ENCODE data around the gene PRLHR.

The PRLHR gene

DNA sequence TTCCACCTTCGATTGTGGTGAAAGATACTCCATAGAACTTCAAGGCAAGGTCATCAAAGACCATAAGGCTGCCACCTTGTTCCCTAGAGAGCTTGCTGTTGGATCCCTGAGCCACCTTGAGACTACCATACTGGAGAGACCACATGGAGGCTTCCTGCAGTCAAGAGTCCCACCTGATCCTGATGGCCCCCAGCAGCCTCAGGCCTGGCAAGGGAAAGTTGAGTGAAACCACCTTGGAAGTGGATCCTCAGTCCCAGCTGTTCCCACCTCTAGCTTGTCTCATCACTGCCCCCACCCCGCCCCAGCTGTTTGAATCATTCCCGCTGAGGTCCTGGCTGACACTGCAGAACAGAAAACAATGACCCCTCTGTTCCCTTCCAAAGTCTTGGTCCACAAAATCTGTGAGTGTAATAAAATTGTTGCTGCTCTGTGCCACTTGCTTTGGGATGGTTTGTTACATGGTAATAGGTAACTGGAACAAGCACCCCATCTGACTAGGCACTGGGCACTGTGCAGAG is 32.0 kb downstream of the PRLHR start:
- DNase-seq (ENCODE audit: low read depth in 2 of 2): no peak

DNA sequence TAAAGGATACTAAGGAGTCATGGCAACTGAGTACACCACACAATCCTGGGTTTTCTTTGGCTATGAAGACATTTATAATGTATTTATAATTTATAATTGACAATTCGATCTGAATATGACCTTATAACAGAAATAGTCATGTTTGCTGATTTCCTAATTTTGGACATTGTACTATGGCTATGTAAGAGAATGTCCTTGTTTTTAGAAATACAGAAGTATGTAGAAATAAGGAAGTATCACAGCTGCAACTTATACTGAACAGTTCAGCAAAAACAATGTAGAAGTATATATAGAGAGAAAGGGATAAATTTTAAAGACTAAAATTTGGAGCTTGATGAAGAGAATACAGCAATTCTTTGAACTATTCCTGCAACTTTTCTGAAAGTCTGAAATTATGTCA is 32.6 kb downstream of the PRLHR start:
- no peak for DNase-seq (ENCODE audit: low read depth in 2 of 2)

DNA sequence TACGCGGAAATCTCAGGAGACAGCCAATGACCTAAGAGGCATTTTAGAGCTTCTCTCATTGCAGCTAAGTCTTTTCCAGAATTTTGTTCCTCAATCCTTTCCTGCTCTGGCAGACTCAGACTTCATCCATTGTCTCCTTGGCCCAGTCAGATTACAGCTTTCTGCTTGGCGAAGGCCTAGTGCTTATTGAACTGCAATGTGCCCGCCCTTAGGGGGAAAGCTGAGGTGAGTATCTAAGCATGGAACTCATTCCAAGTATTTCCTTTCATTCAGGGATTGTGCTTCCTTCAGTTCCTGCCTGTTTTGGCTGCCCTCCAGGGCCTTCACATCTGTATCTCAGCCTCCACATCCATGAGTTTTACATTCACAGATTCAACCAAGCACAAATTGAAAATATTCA is 37.5 kb downstream of the PRLHR start:
- DNase-seq (ENCODE audit: low read depth in 2 of 2): no peak

DNA sequence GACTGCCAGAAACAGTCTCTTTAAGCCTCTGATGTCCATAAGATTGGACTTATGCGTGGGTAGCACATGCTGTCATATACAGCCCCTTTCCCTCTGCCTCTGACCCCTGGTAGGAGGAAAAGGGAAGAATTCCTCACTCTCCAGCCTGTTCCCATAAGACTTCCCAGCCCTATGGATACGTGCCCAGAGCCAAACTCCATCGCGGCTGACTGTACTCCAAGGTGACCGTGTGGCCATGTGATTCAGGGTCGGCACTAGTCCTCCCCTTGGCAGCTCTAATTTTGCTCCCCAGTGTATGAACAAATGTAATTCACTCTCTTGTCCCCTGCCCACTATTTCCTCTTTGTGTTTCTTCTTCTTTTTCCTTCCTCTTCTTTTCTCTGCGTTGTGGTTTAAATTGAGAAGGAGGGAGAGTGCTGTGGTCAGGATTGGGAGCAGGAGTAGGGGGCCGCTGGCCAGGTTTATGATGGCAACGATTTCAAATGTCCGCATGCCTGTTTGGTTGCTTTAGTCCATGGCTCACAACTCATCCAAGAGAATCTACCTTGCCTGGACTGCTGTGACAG is 43.8 kb downstream of the PRLHR start:
- DNase-seq (ENCODE audit: low read depth in 2 of 2): no peak

DNA sequence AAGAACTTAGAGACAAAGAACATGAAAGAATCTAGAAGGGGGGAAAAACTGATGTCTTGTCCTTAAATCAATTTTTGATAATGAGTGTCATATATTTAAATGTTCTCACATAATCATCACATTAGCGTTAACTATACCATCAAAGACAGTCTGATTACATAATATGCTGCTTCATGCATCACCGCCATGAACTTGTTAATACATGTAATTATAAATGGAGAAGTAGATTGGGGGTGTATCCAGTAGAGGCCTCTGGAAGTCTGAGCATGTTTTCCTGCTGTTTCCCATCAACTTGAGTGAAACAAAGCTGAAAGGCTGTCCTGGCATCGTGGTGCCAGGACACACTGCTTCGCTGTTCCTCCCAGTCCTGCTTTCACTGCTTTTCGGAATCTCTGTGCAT is 48.2 kb downstream of the PRLHR start:
- no peak for DNase-seq (ENCODE audit: low read depth in 2 of 2)

DNA sequence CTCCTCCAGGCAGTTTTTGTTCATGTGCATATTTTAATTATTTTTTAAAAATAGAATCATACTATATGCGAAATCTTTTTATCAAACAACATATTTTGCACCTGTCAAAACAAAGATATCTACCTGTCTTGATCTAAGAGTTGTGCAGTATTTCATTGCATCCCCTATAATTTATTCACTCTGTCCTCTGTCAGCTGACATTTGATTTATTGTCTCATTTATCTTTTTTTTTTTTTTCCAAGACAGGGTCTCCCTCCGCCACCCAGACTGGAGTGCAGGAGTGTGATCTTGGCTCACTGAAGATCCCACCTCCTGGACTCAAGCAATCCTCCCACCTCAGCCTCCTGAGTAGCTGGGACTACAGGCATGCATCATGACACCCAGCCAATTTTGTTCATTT is 49.0 kb downstream of the PRLHR start:
- DNase-seq (ENCODE audit: low read depth in 2 of 2): no peak

DNA sequence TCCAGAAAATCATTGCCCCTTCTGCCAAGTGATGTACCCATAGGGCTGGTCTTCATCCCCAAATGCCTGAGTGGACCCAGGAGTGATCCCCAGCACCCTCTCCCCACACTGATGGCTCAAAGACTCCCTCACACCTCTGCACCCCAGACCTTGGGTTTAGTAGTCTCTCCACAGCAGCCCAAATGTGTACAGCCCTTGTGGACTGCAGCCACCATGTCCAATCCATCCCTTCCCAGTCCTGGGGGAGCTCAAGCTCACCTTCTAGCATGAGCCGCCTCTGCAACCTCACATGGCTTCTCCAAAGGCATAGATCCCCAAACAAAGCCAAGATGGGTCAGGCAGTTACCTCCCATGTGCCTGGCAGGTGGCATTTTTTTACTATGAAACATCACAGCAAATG is 50.1 kb downstream of the PRLHR start:
- DNase-seq (ENCODE audit: low read depth in 2 of 2): no peak

DNA sequence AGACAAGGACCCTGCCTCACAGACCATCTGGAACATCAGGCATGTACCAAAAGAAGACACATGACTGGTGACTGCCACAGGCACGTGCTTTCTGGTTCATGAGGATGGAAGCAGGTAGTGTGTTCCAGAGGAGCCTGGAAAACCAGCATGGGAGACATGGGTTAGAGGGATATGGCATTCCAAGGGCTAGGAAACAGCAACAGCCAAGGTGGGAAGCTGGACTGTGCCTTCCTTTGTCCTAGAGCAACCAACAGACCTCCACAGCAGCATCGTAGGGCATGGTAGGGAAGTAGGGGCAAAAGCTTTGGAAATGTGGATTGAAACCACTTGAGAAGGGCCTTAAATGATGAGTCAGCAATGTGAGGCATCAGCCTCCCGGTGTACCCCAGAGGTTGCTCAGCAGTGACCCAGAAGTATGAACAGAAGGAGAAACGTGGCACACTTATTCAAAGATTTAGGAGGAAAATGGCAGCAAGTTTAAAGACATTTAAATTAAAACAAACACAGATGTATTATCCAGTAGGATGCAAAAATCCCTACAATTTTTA is 51.0 kb downstream of the PRLHR start:
- DNase-seq (ENCODE audit: low read depth in 2 of 2): no peak

DNA sequence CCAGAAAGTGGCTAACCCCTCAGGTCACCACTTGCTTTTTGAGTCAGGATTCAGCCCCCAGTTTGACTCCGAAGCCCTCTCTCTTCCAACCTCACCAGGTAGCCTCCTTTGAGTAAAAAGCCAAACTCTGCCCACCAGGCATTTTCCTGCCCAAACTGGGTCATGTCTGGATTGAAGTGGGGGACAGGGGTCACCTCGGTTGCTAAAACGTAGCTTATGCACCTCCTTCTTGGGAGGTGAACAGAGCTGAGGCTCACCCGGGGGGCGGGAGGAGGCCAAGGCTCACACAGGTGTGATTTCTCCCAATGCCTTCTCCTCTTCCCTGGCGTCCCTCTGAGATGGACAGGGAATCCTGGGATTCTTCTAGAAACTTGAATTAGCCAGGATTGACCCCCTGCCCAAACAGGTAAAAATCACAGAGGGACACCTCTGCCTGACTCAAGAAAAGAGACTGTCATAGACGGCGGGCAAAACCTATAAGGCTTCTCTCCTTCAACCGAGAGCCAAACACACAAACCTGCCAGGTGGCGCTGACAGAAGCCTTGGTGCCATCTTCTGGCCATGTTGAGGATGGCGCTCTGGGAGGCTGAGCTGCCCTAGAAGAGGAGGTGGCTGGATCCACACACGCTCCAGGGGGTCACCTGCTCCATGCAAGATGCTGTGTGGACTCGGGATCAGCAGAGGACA is 51.6 kb downstream of the PRLHR start:
- no peak for DNase-seq (ENCODE audit: low read depth in 2 of 2)

DNA sequence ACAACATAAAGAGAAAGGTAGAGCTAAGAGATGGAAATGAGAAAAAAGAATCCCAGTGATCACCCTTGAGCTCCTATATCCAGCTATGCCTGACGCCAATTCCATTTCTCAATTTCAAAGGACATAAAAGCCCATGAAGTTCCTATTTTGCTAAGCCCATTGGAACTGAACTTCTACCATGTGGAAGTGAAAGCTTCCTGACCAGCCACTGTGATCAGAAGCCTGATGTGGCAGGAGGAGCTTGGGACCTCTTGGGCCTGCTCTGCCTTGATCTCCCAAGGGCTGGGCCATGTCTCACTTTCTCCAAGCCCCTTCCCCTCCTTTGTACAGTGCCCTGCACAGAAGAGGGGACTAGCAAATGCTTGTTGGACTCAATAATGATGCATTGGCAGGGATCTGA is 52.7 kb downstream of the PRLHR start:
- no peak for DNase-seq (ENCODE audit: low read depth in 2 of 2)

DNA sequence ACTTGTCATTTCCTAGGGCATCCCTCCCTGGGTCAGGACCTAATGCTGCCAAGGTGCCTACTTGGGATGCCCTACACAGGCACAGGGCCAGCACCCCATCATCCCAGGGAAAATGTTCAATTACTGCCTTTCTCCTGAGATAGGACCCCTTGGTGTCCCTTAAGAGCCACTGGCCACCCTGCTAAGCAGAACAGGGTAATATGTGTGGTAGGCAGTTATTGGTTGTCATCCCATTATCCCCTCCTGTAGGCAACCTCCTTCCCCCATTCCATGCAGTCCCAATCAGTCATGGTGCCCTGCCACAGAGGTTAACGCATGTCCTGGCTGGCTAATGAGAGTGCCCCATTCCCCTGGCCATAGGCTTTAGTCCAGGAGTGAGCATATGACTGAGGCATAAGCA is 53.2 kb downstream of the PRLHR start:
- no peak for DNase-seq (ENCODE audit: low read depth in 2 of 2)

DNA sequence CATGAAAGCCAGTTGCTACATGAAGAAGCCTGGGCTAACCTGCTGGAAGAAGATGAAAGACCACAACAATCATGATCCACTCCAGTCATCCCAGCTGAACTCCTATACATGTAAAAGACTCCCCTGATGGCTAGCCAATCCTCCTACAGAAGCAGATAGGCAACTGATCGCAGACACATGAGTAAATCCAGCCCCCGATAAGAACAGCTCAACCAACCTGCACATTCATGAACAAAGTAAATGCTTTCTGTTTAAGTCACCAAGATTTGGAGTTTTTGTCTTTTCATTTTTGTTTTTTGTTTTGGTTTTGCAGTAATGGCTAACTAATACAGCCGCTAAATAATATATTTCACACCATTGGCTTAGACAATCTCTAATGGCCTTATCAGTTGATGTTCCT is 53.7 kb downstream of the PRLHR start:
- no peak for DNase-seq (ENCODE audit: low read depth in 2 of 2)
